ENCODE measurements around the gene TRIP4. TPM values are rescaled to one million over a fixed set of nuclear protein-coding genes. Genes with fewer than 3 reads are reported as not detected.

The TRIP4 gene
- total RNA-seq, 1 experiment from 2014 or later = 18.1 TPM

DNA sequence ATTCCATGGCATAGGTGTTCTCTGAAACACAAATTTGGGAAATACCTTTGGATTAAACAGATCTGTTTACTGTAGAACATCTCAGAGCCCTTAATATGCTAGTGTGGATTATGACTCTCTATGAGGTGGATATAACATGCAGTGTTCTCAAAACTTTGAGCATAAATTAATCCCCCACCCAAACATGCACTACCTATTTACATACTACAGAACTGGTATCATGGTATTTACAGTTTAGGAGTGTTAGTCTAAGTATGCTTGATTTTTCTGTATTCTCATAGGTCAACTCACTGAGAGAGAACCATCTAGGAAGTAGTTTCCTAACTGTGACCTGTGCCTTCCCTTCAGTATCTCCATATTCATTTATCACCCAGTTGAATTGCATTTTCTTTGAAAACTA lies 41.8 kb downstream of the TRIP4 start:
- Histone ChIP-seq H3K27ac (no peak overlapping the region), H3K4me2 (no peak overlapping the region), H3K9me3 (ENCODE audit: insufficient read depth, low read depth) (no peaks in the 10 kb centered on the region), H3K4me3 (no peak overlapping the region), H3K4me1 (replicated peaks; ENCODE audit: insufficient read depth) (no peaks in the 10 kb centered on the region), H3K9me2 (ENCODE audit: insufficient read depth) (no peaks in the 10 kb centered on the region), H3F3A (ENCODE audit: insufficient read depth, low read depth) (no peaks in the 10 kb centered on the region), H3K27me3 (ENCODE audit: insufficient read depth, low read depth) (no peaks in the 10 kb centered on the region), H2AFZ (no peak overlapping the region), H4K20me1 (ENCODE audit: insufficient read depth) (no peaks in the 10 kb centered on the region), H3K36me3 (ENCODE audit: low read depth) (0 out of 2 replicates have a peak, but pooled peaks cover 7% of the 10 kb centered on the region), H3K79me2 (ENCODE audit: low read depth) (no peaks in the 10 kb centered on the region)
- TF ChIP-seq, protein P1, sequence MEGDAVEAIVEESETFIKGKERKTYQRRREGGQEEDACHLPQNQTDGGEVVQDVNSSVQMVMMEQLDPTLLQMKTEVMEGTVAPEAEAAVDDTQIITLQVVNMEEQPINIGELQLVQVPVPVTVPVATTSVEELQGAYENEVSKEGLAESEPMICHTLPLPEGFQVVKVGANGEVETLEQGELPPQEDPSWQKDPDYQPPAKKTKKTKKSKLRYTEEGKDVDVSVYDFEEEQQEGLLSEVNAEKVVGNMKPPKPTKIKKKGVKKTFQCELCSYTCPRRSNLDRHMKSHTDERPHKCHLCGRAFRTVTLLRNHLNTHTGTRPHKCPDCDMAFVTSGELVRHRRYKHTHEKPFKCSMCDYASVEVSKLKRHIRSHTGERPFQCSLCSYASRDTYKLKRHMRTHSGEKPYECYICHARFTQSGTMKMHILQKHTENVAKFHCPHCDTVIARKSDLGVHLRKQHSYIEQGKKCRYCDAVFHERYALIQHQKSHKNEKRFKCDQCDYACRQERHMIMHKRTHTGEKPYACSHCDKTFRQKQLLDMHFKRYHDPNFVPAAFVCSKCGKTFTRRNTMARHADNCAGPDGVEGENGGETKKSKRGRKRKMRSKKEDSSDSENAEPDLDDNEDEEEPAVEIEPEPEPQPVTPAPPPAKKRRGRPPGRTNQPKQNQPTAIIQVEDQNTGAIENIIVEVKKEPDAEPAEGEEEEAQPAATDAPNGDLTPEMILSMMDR (conservative IDR thresholded peaks at IDR 0.05) = no peak
- TF ChIP-seq EZH2 (IDR thresholded peaks at IDR 0.05; ENCODE audit: low read depth) = no peak
- BruUV-seq (replicated peaks) = no TSS peak
- intact Hi-C loops (cut with micrococcal nuclease; ENCODE audit: unreplicated experiment) = loop anchor here (5.0 to 10.0 kb wide), 2 partner anchors 225 to 298 kb away; no protein-coding TSS in a partner anchor
- POLR2A ChIA-PET (ENCODE audit: unreplicated experiment) = no interaction called here
- CTCF ChIA-PET = no interaction called here
- DNase-seq = no peak

DNA sequence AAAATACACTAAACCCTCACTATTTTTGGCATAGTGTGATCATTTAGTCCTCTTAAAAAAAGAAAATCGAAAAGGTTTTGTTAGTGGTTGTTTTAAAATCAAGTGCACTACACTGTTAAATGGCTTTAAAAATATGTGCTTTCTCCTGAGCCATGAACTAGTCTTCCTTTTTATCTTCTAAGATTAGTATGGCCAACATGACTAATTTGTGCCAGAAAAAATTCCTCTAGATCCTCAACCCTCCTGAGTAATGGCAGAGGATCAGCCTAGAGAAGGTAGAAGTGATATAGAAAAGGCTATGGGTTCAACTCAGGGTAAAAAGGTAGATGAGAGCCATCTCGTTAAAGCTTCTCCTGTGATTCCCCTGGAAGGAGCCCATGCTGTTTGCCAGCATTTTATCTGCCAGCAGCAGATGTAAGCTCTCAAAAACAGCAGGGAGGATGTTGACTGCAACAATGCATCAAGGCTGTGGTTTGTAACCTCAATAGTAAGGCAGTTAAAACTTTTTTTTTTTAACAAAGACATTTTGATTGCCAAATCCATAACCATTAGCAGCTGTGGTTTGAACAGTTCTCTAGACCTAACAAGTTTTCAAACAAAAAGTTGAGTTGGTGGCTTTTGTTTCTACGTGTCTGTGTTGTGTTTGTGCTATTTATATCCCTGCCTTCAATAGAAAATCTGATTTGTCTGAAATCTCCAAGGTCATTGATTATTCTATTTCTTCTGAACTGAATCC lies 42.5 kb downstream of the TRIP4 start:
- TF ChIP-seq EZH2 (IDR thresholded peaks at IDR 0.05; ENCODE audit: low read depth) = no peak
- TF ChIP-seq, protein P1 (conservative IDR thresholded peaks at IDR 0.05) = no peak
- ChIA-PET POLR2A (ENCODE audit: unreplicated experiment) (no interaction called here), CTCF (interaction anchor here (0.7 to 0.9 kb wide), 2 partner anchors 248 to 250 kb away, joined by 3 to 4 read pairs; no protein-coding TSS in a partner anchor)
- Histone ChIP-seq H3K9me2 (ENCODE audit: insufficient read depth) (no peaks in the 10 kb centered on the region), H3K9me3 (ENCODE audit: insufficient read depth, low read depth) (no peaks in the 10 kb centered on the region), H3K4me2 (no peak overlapping the region), H3K27ac (no peak overlapping the region), H3K4me1 (replicated peaks; ENCODE audit: insufficient read depth) (no peaks in the 10 kb centered on the region), H2AFZ (no peak overlapping the region), H3K4me3 (no peak overlapping the region), H3K27me3 (ENCODE audit: insufficient read depth, low read depth) (no peaks in the 10 kb centered on the region), H3F3A (ENCODE audit: insufficient read depth, low read depth) (no peaks in the 10 kb centered on the region), H4K20me1 (ENCODE audit: insufficient read depth) (no peaks in the 10 kb centered on the region), H3K79me2 (ENCODE audit: low read depth) (no peaks in the 10 kb centered on the region), H3K36me3 (ENCODE audit: low read depth) (0 out of 2 replicates have a peak, but pooled peaks cover 7% of the 10 kb centered on the region)
- DNase-seq = no peak
- intact Hi-C loops (cut with micrococcal nuclease; ENCODE audit: unreplicated experiment) = loop anchor here (5.0 to 10.0 kb wide), 2 partner anchors 225 to 297 kb away; no protein-coding TSS in a partner anchor
- no TSS peak for BruUV-seq (replicated peaks)

DNA sequence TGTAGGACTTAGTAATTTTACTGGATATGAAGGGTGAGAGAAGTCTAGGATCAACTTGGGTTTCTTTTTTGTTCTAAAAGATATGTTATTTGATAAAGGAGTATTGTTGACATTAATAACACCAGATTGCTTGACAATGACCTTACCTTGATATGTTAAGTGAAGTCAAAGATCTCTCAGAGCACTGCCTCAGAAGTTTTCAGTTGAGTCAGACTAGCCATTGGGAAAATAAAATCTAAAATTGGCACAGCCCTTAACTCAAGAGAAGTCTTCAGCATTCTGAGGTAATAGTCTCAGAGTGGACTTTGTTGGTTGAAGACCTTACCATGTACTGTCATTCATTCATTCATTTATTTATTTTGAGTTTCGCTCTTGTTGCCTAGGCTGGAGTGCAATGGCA lies 50.3 kb downstream of the TRIP4 start:
- BruUV-seq (replicated peaks) = no TSS peak
- intact Hi-C loops (cut with micrococcal nuclease; ENCODE audit: unreplicated experiment) = no loop called here
- POLR2A ChIA-PET (ENCODE audit: unreplicated experiment) = no interaction called here

More for the DNA sequence above, 50.3 kb downstream of the TRIP4 start:
- no peaks in the 10 kb centered on the region for H3K36me3 ChIP-seq (ENCODE audit: low read depth)
- no peaks in the 10 kb centered on the region for H3K79me2 ChIP-seq (ENCODE audit: low read depth)
- no peaks in the 10 kb centered on the region for H3K9me2 ChIP-seq (ENCODE audit: insufficient read depth)
- H3K9me3 ChIP-seq (ENCODE audit: insufficient read depth, low read depth) = no peaks in the 10 kb centered on the region
- peaks cover 4% of the 10 kb centered on the region; the same call in 1 of the 2 replicates for H3F3A ChIP-seq (ENCODE audit: insufficient read depth, low read depth)
- no peak overlapping the region for H3K27ac ChIP-seq
- H3K27me3 ChIP-seq (ENCODE audit: insufficient read depth, low read depth) = no peaks in the 10 kb centered on the region
- TF ChIP-seq, protein P1 (conservative IDR thresholded peaks at IDR 0.05) = no peak
- TF ChIP-seq EZH2 (IDR thresholded peaks at IDR 0.05; ENCODE audit: low read depth) = no peak
- peaks cover 4% of the 10 kb centered on the region for H3K4me1 ChIP-seq (replicated peaks; ENCODE audit: insufficient read depth)
- no peak overlapping the region for H3K4me2 ChIP-seq
- no peak overlapping the region for H2AFZ ChIP-seq
- no peak for DNase-seq
- CTCF ChIA-PET = no interaction called here
- H4K20me1 ChIP-seq (ENCODE audit: insufficient read depth) = no peaks in the 10 kb centered on the region
- no peak overlapping the region for H3K4me3 ChIP-seq
